Activated CD4-positive, alpha-beta memory T cell treated with anti-CD3 and anti-CD28 coated beads, Interleukin-2, amount 10 ng/mL, durations not matched to agents 7 days and 5 days (primary cell): ENCODE measurements around the gene KHDRBS1. TPM values are rescaled to one million over a fixed set of nuclear protein-coding genes. Genes with fewer than 3 reads are reported as not detected.

ENCODE experiments used
- CTCF ChIA-PET: fragments of 350-600 bp; sonication (Branson Sonifier 250); formaldehyde crosslinking; loops from one replicate; lab custom pipeline; 2021; ENCODE audit warnings: antibody characterized with exemption, inconsistent platforms; lab: Charles Lee
- POLR2A ChIA-PET: fragments of 350-600 bp; sonication (Branson Sonifier 250); formaldehyde crosslinking; loops from one replicate; lab custom pipeline; 2021; ENCODE audit warnings: antibody characterized with exemption; lab: Charles Lee
- DNase-seq: peaks from one replicate; pipeline ENCODE4 v3.0.0-alpha.2; 2020
- H3K27ac Mint-ChIP-seq: one replicate; pipeline ENCODE4 v1.8.0; 2021; ENCODE audit warnings: mild to moderate bottlenecking, mixed read lengths
- H3K27me3 Mint-ChIP-seq: one replicate; pipeline ENCODE4 v1.8.0; 2021; ENCODE audit warnings: mixed read lengths
- H3K36me3 Mint-ChIP-seq: one replicate; pipeline ENCODE4 v1.8.0; 2021; ENCODE audit warnings: low read depth, mixed read lengths
- H3K4me1 Mint-ChIP-seq: one replicate; pipeline ENCODE4 v1.8.0; 2021; ENCODE audit warnings: mixed read lengths
- H3K4me3 Mint-ChIP-seq: one replicate; pipeline ENCODE4 v1.8.0; 2021; ENCODE audit warnings: mild to moderate bottlenecking, mixed read lengths
- H3K9me3 Mint-ChIP-seq: one replicate; pipeline ENCODE4 v1.8.0; 2021; ENCODE audit warnings: mixed read lengths
- total RNA-seq, 2 experiments: library from RNA; stranded (reverse); gene quantifications; one replicate each; pipeline ENCODE4 v1.2.3, GENCODE V29; 2021

Gene KHDRBS1, protein sequence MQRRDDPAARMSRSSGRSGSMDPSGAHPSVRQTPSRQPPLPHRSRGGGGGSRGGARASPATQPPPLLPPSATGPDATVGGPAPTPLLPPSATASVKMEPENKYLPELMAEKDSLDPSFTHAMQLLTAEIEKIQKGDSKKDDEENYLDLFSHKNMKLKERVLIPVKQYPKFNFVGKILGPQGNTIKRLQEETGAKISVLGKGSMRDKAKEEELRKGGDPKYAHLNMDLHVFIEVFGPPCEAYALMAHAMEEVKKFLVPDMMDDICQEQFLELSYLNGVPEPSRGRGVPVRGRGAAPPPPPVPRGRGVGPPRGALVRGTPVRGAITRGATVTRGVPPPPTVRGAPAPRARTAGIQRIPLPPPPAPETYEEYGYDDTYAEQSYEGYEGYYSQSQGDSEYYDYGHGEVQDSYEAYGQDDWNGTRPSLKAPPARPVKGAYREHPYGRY
- 100 to 1,000 TPM; 168 to 169 TPM for total RNA-seq

DNA sequence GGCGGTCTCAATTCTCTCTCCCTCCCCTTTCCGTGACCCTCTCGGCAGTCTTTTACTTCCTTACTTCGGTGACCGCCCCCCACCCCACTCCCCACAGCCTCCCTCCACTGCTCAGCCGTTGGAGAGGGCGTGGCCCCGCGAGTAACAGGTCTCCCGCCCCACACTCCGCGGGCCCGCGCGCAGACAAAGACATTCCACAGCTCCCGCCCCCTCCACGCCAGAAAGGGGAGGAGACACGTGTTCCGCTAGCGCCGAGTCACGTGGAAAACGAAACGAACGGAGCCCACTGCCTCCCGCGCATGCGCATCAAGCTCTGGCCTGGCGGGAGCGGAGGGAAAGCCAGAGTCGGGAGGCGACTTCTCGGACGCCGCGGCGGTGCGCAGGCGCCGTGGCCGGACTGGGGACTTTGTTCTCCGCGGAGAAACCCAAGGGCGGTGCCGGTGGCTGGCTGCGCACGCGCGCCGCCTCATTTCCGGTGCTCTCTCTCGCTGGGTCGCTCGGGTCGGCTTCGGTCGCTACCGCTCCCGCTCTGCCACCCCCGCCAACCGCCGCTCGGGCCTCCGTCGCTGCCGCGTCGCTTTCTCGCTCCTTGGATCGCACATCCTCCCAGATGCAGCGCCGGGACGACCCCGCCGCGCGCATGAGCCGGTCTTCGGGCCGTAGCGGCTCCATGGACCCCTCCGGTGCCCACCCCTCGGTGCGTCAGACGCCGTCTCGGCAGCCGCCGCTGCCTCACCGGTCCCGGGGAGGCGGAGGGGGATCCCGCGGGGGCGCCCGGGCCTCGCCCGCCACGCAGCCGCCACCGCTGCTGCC, at the start of gene KHDRBS1:
KHDRBS1 (plus strand) TSS at position 483 of the 813 bp plus-strand sequence; CDS start at position 611, 128 bp downstream.
- no peaks in the 10 kb centered on the region for H3K27me3 Mint-ChIP-seq
- POLR2A ChIA-PET: interaction anchor here (0.6 to 5.2 kb wide), 51 partner anchors 8 to 716 kb away, joined by 3 to 34 read pairs (median 4); partner anchors contain the start of genes BSDC1, KPNA6, LCK and PEF1
- H3K36me3 Mint-ChIP-seq: peaks cover 29% of the 10 kb centered on the region
- CTCF ChIA-PET: interaction anchor here (0.6 to 2.5 kb wide), 8 partner anchors 10 to 235 kb away, joined by 3 to 18 read pairs (median 4); partner anchors contain the start of gene TMEM39B
- peak within 1 kb of the TSS; percentile 94 for H3K4me3 Mint-ChIP-seq
- H3K27ac Mint-ChIP-seq: peak within 1 kb of the TSS; percentile 94
- peak; percentile 99 for DNase-seq
- H3K9me3 Mint-ChIP-seq: no peaks in the 10 kb centered on the region
- H3K4me1 Mint-ChIP-seq: peaks cover 30% of the 10 kb centered on the region

DNA sequence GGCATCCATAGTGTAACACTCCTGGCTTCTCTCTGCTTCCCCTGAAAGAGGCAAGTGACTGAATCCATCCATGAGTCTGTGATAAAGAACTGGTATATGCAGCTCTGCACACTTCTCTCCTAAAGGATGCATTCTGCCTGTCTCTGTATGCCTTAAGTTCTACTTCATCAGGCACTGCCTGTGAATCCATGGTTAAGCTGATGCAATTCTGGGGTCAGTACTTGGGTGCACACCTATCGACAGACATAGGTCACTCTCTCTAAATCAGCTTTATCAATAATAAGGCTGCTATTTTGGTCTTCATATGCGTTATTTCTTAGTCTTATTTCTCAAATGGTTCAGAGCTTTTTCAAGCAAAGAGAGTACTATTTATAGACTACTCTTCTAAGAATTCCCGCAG, 42.8 kb upstream of the KHDRBS1 start:
- H3K9me3 Mint-ChIP-seq: no peaks in the 10 kb centered on the region
- POLR2A ChIA-PET: interaction anchor here (1.5 kb wide), 1 partner anchor 15 kb away, joined by 5 read pairs; no protein-coding TSS in a partner anchor

DNA sequence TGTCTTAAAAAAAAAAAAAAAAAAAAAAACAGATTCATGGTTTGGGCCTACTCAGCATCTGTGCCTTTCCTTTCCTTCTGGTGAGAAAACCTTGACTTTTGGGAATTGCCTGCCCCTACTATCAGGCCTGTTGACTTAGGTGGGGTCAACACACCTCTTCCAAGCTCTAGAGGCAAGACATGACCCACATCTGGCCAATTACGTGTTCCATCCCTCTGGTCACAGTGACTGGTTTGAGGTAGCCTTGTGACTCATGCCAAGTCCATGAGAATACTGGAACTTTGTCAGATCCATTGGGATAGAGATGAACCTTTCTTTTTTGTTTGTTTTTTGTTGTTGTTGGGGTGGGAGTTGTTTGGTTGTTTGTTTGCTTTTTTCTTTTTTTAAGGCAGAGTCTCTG, 37.3 kb upstream of the KHDRBS1 start:
- Mint-ChIP-seq H3K27ac (no peak overlapping the region), H3K36me3 (no peaks in the 10 kb centered on the region), H3K9me3 (no peaks in the 10 kb centered on the region), H3K27me3 (peaks cover 5% of the 10 kb centered on the region), H3K4me1 (peaks cover 15% of the 10 kb centered on the region), H3K4me3 (no peak overlapping the region)
- no peak for DNase-seq
- ChIA-PET CTCF (interaction anchor here (0.7 to 1.2 kb wide), 4 partner anchors 12 to 161 kb away, joined by 3 to 8 read pairs (median 4); no protein-coding TSS in a partner anchor), POLR2A (interaction anchor here (1.4 to 1.9 kb wide), 3 partner anchors 37 to 41 kb away, joined by 5 to 6 read pairs (median 5); partner anchors contain the start of genes KHDRBS1 and PTP4A2)

More for the DNA sequence above, 42.8 kb upstream of the KHDRBS1 start:
- CTCF ChIA-PET: interaction anchor here (0.6 to 3.4 kb wide), 9 partner anchors 8 to 182 kb away, joined by 3 to 17 read pairs (median 4); partner anchors contain the start of gene SPOCD1
- peaks cover 7% of the 10 kb centered on the region for H3K27me3 Mint-ChIP-seq
- H3K4me1 Mint-ChIP-seq: peaks cover 10% of the 10 kb centered on the region
- no peak overlapping the region for H3K4me3 Mint-ChIP-seq
- no peak for DNase-seq
- H3K27ac Mint-ChIP-seq: no peak overlapping the region
- no peaks in the 10 kb centered on the region for H3K36me3 Mint-ChIP-seq

DNA sequence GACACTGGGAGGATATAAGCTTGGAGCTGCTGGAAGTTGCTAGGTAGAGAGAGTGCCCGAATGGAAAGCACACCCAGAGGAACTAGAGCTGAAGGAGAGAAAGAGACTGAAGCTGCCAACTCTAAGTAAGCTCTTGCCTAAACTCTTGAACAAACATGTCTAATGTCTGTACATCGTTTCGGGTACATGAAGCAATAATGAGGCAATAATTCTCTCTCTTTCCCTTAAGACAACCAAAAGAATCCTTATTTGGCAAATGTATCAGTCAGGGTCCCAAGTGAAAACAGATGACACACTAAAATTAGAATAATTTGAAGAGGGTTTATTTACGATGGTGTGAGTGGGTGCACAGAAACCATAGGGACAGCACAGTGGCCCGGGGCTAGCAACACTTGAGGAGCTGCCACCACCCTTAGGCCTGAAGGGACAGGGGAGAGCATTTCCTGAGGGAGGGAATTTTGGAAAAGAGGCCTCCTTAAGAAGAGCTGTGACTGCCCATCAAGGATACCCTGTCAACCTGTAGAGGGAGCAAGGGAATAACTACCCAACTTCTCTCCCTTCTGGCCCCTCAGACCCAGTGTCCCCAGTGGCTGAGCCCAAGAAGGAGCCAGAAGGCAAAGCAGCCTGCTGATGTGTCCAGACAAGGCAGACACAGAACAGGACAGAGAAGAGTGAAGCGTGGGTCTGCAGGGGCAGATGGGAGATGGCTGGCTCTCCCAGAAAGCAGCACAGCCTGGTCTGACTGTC, 36.1 kb upstream of the KHDRBS1 start:
- peaks cover 1% of the 10 kb centered on the region for H3K9me3 Mint-ChIP-seq
- no peak overlapping the region for H3K27ac Mint-ChIP-seq
- H3K36me3 Mint-ChIP-seq: peaks cover 2% of the 10 kb centered on the region
- ChIA-PET CTCF (interaction anchor here (0.6 to 1.2 kb wide), 2 partner anchors 14 to 58 kb away, joined by 3 to 5 read pairs; no protein-coding TSS in a partner anchor), POLR2A (interaction anchor here (1.4 to 1.9 kb wide), 4 partner anchors 14 to 42 kb away, joined by 3 to 6 read pairs (median 5); partner anchors contain the start of genes KHDRBS1 and PTP4A2)
- peaks cover 1% of the 10 kb centered on the region for H3K27me3 Mint-ChIP-seq
- H3K4me1 Mint-ChIP-seq: peaks cover 24% of the 10 kb centered on the region
- no peak for DNase-seq
- H3K4me3 Mint-ChIP-seq: no peak overlapping the region

DNA sequence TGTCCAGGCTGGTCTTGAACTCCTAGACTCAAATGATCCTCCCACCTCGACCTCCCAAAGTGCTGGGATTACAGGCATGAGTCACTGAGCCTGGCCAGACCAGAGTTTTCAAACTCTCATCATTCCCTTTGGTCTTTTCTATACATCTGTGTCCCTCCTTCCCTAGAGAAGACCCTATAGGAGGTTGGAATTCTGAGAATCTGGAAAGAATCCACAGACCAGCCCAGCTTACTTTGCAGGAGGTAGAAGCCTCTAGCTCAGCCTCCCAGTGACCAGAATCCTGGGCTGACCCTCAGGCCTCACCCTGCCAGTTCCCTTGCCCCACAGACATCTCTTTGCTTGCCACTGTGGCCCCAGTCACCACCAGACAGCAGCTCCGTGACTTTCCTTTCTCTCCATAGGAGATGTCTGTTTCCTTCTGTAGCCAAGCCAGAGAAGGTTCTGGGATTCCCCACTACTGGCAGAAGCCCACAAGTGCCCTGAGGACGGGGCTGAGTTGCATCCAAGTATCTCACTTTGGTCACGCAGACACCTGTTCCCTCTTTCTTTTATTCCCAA, 34.7 kb upstream of the KHDRBS1 start:
- Mint-ChIP-seq H3K4me3 (no peak overlapping the region), H3K4me1 (peaks cover 38% of the 10 kb centered on the region), H3K27me3 (no peaks in the 10 kb centered on the region), H3K27ac (no peak overlapping the region), H3K9me3 (peaks cover 7% of the 10 kb centered on the region), H3K36me3 (peaks cover 9% of the 10 kb centered on the region)
- POLR2A ChIA-PET: interaction anchor here (0.6 to 1.6 kb wide), 3 partner anchors 34 to 79 kb away, joined by 3 to 5 read pairs (median 3); no protein-coding TSS in a partner anchor
- DNase-seq: no peak
- CTCF ChIA-PET: no interaction called here

DNA sequence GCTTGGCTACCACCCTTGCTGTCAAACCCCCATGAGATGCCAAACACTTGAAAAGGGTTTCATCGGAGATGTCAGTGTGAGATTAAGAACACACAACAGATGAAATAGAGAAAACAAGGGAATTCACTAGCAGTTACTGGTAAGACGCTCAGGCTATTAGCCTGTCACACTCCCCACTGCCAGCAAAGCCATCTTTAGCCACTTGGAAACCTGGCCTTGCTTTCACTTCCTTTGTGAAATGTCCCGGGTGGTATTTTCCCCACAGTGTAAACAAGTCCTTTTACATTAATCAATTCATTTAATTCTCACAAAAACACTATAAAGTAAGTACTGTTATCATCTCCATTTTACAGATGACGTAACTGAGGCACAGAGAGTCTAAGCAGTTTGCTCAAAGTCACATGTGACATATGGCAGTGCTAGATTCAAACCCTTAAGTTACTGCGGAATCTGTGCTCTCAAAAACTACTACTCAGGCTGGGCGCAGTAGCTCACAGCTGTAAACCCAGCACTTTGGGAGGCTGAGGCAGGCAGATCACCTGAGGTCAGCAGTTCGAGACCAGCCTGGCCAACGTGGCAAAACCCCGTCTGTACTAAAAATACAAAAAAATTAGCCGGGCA, 32.7 kb upstream of the KHDRBS1 start:
- H3K4me3 Mint-ChIP-seq: no peak overlapping the region
- peak overlapping the region; percentile 89 for H3K27ac Mint-ChIP-seq
- POLR2A ChIA-PET: interaction anchor here (1.4 to 2.4 kb wide), 3 partner anchors 25 to 37 kb away, joined by 5 to 22 read pairs (median 7); partner anchors contain the start of gene KHDRBS1
- H3K9me3 Mint-ChIP-seq: peaks cover 7% of the 10 kb centered on the region
- H3K27me3 Mint-ChIP-seq: no peaks in the 10 kb centered on the region
- H3K4me1 Mint-ChIP-seq: peaks cover 51% of the 10 kb centered on the region
- H3K36me3 Mint-ChIP-seq: peaks cover 13% of the 10 kb centered on the region
- DNase-seq: no peak
- CTCF ChIA-PET: interaction anchor here (0.6 to 1.5 kb wide), 5 partner anchors 9 to 667 kb away, joined by 3 to 4 read pairs (median 3); no protein-coding TSS in a partner anchor

DNA sequence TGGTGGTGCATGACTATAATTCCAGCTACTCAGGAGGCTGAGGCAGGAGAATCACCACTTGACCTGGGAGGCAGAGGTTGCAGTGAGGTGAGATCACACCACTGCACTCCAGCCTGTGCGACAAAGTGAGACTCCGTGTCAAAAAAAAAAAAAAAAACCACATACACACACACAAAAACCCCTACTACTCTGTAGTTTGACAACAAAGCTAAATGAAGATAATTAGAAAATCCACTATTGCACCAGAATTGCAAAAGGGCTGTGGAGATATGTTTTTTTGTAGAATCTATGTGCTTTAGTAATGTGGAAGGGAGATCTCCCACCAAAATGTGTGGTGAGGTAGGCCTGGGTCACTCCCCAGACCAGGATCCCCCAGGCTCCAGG, 32.2 kb upstream of the KHDRBS1 start:
- Mint-ChIP-seq H3K36me3 (peaks cover 13% of the 10 kb centered on the region), H3K27me3 (no peaks in the 10 kb centered on the region), H3K4me1 (peaks cover 51% of the 10 kb centered on the region), H3K4me3 (peak overlapping the region; percentile 55), H3K9me3 (peaks cover 7% of the 10 kb centered on the region), H3K27ac (peak overlapping the region; percentile 89)
- POLR2A ChIA-PET: interaction anchor here (1.4 to 2.4 kb wide), 3 partner anchors 25 to 37 kb away, joined by 5 to 22 read pairs (median 7); partner anchors contain the start of gene KHDRBS1
- CTCF ChIA-PET: interaction anchor here (0.7 to 1.5 kb wide), 4 partner anchors 9 to 667 kb away, joined by 3 to 4 read pairs (median 4); no protein-coding TSS in a partner anchor
- no peak for DNase-seq

DNA sequence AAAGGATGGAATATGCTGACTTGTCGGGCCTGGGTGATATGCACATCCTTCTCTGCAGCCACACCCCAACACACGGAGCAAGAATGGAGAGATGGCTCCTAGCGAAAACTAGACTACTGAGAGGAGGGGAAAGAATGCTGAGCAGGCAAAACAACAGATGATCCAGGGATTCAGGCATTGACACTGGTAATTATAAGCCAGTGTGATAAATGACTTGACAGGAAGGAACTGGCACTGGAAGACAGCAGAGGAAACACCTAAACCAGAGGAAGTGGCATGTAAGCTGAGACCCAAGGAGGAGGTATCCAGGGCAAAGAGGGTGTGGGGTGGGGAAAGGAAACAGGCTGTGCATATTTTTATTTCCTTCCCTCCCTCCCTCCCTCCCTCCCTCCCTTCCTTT, 31.7 kb upstream of the KHDRBS1 start:
- Mint-ChIP-seq H3K4me3 (peak overlapping the region; percentile 55), H3K36me3 (peaks cover 13% of the 10 kb centered on the region), H3K9me3 (peaks cover 7% of the 10 kb centered on the region), H3K4me1 (peaks cover 54% of the 10 kb centered on the region), H3K27me3 (no peaks in the 10 kb centered on the region), H3K27ac (peak overlapping the region; percentile 89)
- DNase-seq: peak; percentile 66
- ChIA-PET POLR2A (interaction anchor here (2.0 to 2.4 kb wide), 2 partner anchors 26 to 33 kb away, joined by 7 to 22 read pairs; partner anchors contain the start of gene KHDRBS1), CTCF (interaction anchor here (1.5 kb wide), 1 partner anchor 193 kb away, joined by 4 read pairs; no protein-coding TSS in a partner anchor)

DNA sequence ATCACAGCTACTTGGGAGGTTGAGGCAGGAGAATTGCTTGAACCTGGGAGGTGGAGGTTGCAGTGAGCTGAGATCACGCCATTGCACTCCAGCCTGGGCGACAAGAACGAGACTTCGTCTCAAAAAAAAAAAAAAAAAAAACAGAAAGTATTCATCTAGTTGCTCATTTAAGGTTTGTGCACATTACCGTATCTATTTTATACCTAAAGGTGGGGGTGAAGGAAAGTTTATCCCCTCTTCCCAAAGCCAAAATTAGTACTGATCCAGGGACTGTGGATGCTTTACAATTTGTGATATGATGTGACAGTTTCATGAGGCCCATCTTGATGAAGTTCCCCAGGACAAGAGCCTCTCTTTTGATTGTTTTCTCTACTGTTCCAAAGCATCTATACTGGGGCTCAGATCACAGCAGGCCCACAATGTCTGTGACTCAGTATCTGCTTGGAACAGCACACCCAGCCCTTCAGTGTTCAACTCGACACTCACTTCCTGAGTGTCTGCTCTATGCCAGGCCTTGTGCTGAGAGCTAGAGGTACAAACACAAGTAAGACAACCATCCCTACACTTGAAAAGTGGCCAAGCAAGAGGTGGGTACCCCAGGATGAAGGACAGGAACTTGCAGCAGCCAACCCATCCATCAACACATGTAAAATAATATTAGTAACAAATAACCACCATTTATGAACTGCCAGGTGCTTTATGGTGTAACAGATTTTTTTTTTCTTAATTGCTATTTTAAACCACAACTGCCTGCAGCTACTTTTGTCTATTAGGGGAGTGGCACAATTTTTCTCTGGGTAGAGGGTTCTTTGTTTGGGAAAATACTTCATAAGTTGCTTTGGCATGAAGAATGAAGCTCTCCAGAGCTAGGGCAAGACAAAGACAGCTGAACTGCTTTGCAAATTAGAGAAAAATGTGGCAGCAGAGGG, 29.0 kb upstream of the KHDRBS1 start:
- Mint-ChIP-seq H3K4me1 (peaks cover 58% of the 10 kb centered on the region), H3K27me3 (no peaks in the 10 kb centered on the region), H3K4me3 (no peak overlapping the region), H3K9me3 (peaks cover 7% of the 10 kb centered on the region), H3K36me3 (peaks cover 13% of the 10 kb centered on the region), H3K27ac (peak overlapping the region; percentile 94)
- ChIA-PET POLR2A (interaction anchor here (0.7 to 3.1 kb wide), 10 partner anchors 11 to 667 kb away, joined by 3 to 32 read pairs (median 3); partner anchors contain the start of genes KHDRBS1, RBBP4 and TMEM39B), CTCF (interaction anchor here (0.5 to 1.8 kb wide), 11 partner anchors 14 to 416 kb away, joined by 3 to 16 read pairs (median 4); no protein-coding TSS in a partner anchor)
- peak; percentile 50 for DNase-seq

DNA sequence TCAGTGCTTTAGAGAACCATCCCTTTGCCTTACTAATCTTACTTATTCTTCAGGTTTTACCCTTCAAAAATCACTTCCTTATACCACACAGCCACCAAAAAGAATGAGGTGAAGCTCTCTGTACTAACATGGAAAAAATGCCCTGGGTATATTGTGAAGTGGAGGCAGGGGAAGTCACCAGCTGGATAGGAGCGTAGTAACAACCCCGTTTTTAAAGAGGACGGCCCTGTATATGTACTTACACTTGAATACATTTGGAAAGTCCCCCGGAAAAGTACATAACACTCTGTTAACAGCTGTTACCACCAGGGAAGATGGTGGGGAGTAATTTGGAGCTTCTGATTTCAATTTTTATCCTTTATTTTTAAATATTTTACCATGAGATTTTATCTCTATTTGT, 28.2 kb upstream of the KHDRBS1 start:
- peaks cover 7% of the 10 kb centered on the region for H3K9me3 Mint-ChIP-seq
- POLR2A ChIA-PET: interaction anchor here (0.6 to 3.1 kb wide), 10 partner anchors 12 to 666 kb away, joined by 3 to 32 read pairs (median 3); partner anchors contain the start of genes KHDRBS1, RBBP4 and TMEM39B
- DNase-seq: no peak
- CTCF ChIA-PET: interaction anchor here (0.9 to 1.8 kb wide), 10 partner anchors 14 to 416 kb away, joined by 3 to 16 read pairs (median 4); no protein-coding TSS in a partner anchor
- H3K27me3 Mint-ChIP-seq: no peaks in the 10 kb centered on the region
- H3K4me3 Mint-ChIP-seq: peak overlapping the region; percentile 20
- peak overlapping the region; percentile 94 for H3K27ac Mint-ChIP-seq
- peaks cover 13% of the 10 kb centered on the region for H3K36me3 Mint-ChIP-seq
- peaks cover 62% of the 10 kb centered on the region for H3K4me1 Mint-ChIP-seq
